ENCODE data around the gene COL15A1.

Gene COL15A1

GRCh38 chr9:98917746-98918487, 25.8 kb upstream of the COL15A1 start:
- DNase-seq = no peak

GRCh38 chr9:98921732-98922131, 22.0 kb upstream of the COL15A1 start:
- no peak for DNase-seq

GRCh38 chr9:98922721-98923435, 20.8 kb upstream of the COL15A1 start:
- no peak for DNase-seq

GRCh38 chr9:98923451-98924123, 20.1 kb upstream of the COL15A1 start:
- DNase-seq = no peak

- DNase-seq = no peak
Measured at GRCh38 chr9:98924946-98925820, 18.5 kb upstream of the COL15A1 start.

- no peak for DNase-seq
Measured at GRCh38 chr9:98925956-98926355, 17.8 kb upstream of the COL15A1 start.

- DNase-seq = no peak
Measured at GRCh38 chr9:98927724-98928123, 16.0 kb upstream of the COL15A1 start.

- DNase-seq = no peak
Measured at GRCh38 chr9:98929071-98929470, 14.6 kb upstream of the COL15A1 start.

- no peak for DNase-seq
Measured at GRCh38 chr9:98929895-98930341, 13.8 kb upstream of the COL15A1 start.

GRCh38 chr9:98930792-98931191, 12.9 kb upstream of the COL15A1 start:
- DNase-seq = no peak

- DNase-seq = no peak
Measured at GRCh38 chr9:98931600-98932389, 11.9 kb upstream of the COL15A1 start.

- no peak for DNase-seq
Measured at GRCh38 chr9:98933185-98933584, 10.5 kb upstream of the COL15A1 start.

GRCh38 chr9:98933890-98934289, 9.8 kb upstream of the COL15A1 start:
- DNase-seq = no peak

GRCh38 chr9:98935071-98935505, 8.6 kb upstream of the COL15A1 start:
- DNase-seq = no peak

- no peak for DNase-seq
Measured at GRCh38 chr9:98940276-98940675, 3.4 kb upstream of the COL15A1 start.

GRCh38 chr9:98941946-98942523, 1.7 kb upstream of the COL15A1 start:
- DNase-seq = no peak

- DNase-seq = no peak
Measured at GRCh38 chr9:98942906-98943681, 613 bp upstream of the COL15A1 start.

GRCh38 chr9:98944057-98944733, 488 bp downstream of the COL15A1 start:
- no peak for DNase-seq

- DNase-seq = no peak
Measured at GRCh38 chr9:98944734-98945074, 997 bp downstream of the COL15A1 start.

GRCh38 chr9:98949565-98949964, 5.9 kb downstream of the COL15A1 start:
- no peak for DNase-seq
